Neural cell (in vitro differentiated cells): Measurements from ENCODE around the gene AFTPH. TPM values are rescaled to one million over a fixed set of nuclear protein-coding genes. Genes with fewer than 3 reads are reported as not detected.

Experiments
- H2AFZ ChIP-seq: fragments of 200-600, 300-800 bp; sonication (generic), shearing (Covaris generic); 2 replicates; pipeline ENCODE4 v1.6.0; 2014; ENCODE audit warnings: low read depth, mild to moderate bottlenecking, antibody characterized with exemption, low read length, moderate library complexity
- H3F3A ChIP-seq: fragments of 200-600 bp; shearing (Covaris generic); 2 replicates; pipeline ENCODE4 v1.6.1; 2016; ENCODE audit warnings: mild to moderate bottlenecking, moderate library complexity, mixed read lengths, antibody characterized with exemption, low read length; ENCODE audit not compliant: insufficient read depth, poor library complexity, severe bottlenecking
- H3K27ac ChIP-seq: fragments of 200-600, 300-800 bp; sonication (generic), shearing (Covaris generic); 2 replicates; pipeline ENCODE4 v1.5.1; 2014; ENCODE audit warnings: mild to moderate bottlenecking, low read length, moderate library complexity
- H3K27me3 ChIP-seq: fragments of 300-800, 200-600 bp; sonication (generic), shearing (Covaris generic); 2 replicates; pipeline ENCODE4 v1.6.0; 2014; ENCODE audit warnings: mild to moderate bottlenecking, low read depth, low read length, moderate library complexity; ENCODE audit not compliant: insufficient read depth
- H3K36me3 ChIP-seq: fragments of 300-800, 200-600 bp; sonication (generic), shearing (Covaris generic); 2 replicates; pipeline ENCODE4 v1.5.1; 2014; ENCODE audit warnings: mild to moderate bottlenecking, antibody characterized with exemption, low read length, moderate library complexity; ENCODE audit not compliant: insufficient read depth
- H3K4me2 ChIP-seq: fragments of 300-800, 200-600 bp; sonication (generic), shearing (Covaris generic); 2 replicates; pipeline ENCODE4 v1.6.0; 2014; ENCODE audit warnings: mild to moderate bottlenecking, low read length
- H3K4me3 ChIP-seq: fragments of 300-800, 200-600 bp; sonication (generic), shearing (Covaris generic); 2 replicates; pipeline ENCODE4 v1.5.1; 2014; ENCODE audit warnings: mild to moderate bottlenecking, low read length, moderate library complexity
- H3K79me2 ChIP-seq: fragments of 200-600 bp; shearing (Covaris generic); replicated peaks from 2 replicates; pipeline ENCODE4 v1.6.0; 2014; ENCODE audit warnings: mild to moderate bottlenecking, low read length, moderate library complexity; ENCODE audit not compliant: insufficient read depth
- H3K9ac ChIP-seq: fragments of 300-800, 200-600 bp; sonication (generic), shearing (Covaris generic); 2 replicates; pipeline ENCODE4 v1.6.1; 2016; ENCODE audit warnings: mild to moderate bottlenecking, low read length, mixed read lengths
- H3K9me2 ChIP-seq: fragments of 200-600 bp; shearing (Covaris generic); 2 replicates; pipeline ENCODE4 v1.6.1; 2016; ENCODE audit warnings: mild to moderate bottlenecking, low read length, mixed read lengths; ENCODE audit not compliant: insufficient read depth
- H3K9me3 ChIP-seq: fragments of 200-600, 300-800 bp; sonication (generic), shearing (Covaris generic); 2 replicates; pipeline ENCODE4 v1.6.1; 2016; ENCODE audit warnings: mild to moderate bottlenecking, mixed run types, low read length, moderate library complexity, mixed read lengths
- H4K20me1 ChIP-seq: fragments of 200-600 bp; shearing (Covaris generic); 2 replicates; pipeline ENCODE4 v1.6.1; 2016; ENCODE audit warnings: mild to moderate bottlenecking, mixed run types; ENCODE audit not compliant: insufficient read depth
- EP300 ChIP-seq: fragments of 450-650 bp; conservative IDR thresholded peaks from 2 replicates; pipeline ENCODE4 v1.6.1; 2014; ENCODE audit warnings: antibody characterized with exemption, mild to moderate bottlenecking, moderate library complexity; ENCODE audit not compliant: poor library complexity, severe bottlenecking
- EZH2 ChIP-seq: fragments of 200-600, 300-800 bp; shearing (Covaris generic), sonication (generic); IDR thresholded peaks from 2 replicates; pipeline ENCODE4 v1.6.1; 2014; ENCODE audit warnings: antibody characterized with exemption, low read length, borderline replicate concordance, mild to moderate bottlenecking; ENCODE audit not compliant: insufficient read depth, poor library complexity, severe bottlenecking
- MXI1 ChIP-seq: fragments of 450-650 bp; conservative IDR thresholded peaks from 2 replicates; pipeline ENCODE4 v1.6.1; 2014; ENCODE audit warnings: antibody characterized with exemption, mild to moderate bottlenecking; ENCODE audit not compliant: poor library complexity, severe bottlenecking
- POLR2AphosphoS5 ChIP-seq: IDR thresholded peaks from 2 replicates; pipeline ENCODE4 v1.6.1; 2012
- RAD21 ChIP-seq: fragments of 450-650 bp; conservative IDR thresholded peaks from 2 replicates; pipeline ENCODE4 v1.6.1; 2014; ENCODE audit warnings: antibody characterized with exemption, mild to moderate bottlenecking, moderate library complexity
- SMC3 ChIP-seq: fragments of 450-650 bp; conservative IDR thresholded peaks from 2 replicates; pipeline ENCODE4 v1.6.1; 2014; ENCODE audit warnings: antibody characterized with exemption, mild to moderate bottlenecking, moderate library complexity; ENCODE audit not compliant: poor library complexity
- TAF1 ChIP-seq: IDR thresholded peaks from 2 replicates; pipeline ENCODE4 v1.6.1; 2012; ENCODE audit warnings: low read depth
- polyA plus RNA-seq: library from polyadenylated mRNA; depleted of rRNA; stranded (reverse); fragments of >200 nt; gene quantifications from 2 replicates; pipeline ENCODE4 v1.2.3, GENCODE V29; 2014
- TF ChIP-seq, protein P1 (sequence below): fragments of 450-650 bp; IDR thresholded peaks from 2 replicates; pipeline ENCODE4 v1.5.1; 2014; ENCODE audit warnings: antibody characterized with exemption, mild to moderate bottlenecking, moderate library complexity; ENCODE audit not compliant: poor library complexity, severe bottlenecking
- TF ChIP-seq, protein P2 (sequence below): IDR thresholded peaks from 2 replicates; pipeline ENCODE4 v1.6.1; 2012; ENCODE audit warnings: borderline replicate concordance

The AFTPH gene
- polyA plus RNA-seq, 1 donor from 2014 or later = 63.0 TPM

GRCh38 chr2:64562148-64562784, 38.1 kb downstream of the AFTPH start:
- Histone ChIP-seq H3K9me2 (no peaks in the 10 kb centered on the region), H2AFZ (no peak overlapping the region), H3F3A (no peaks in the 10 kb centered on the region), H4K20me1 (no peaks in the 10 kb centered on the region), H3K27ac (no peak overlapping the region), H3K9ac (no peak overlapping the region), H3K4me2 (no peak overlapping the region), H3K79me2 (no peaks in the 10 kb centered on the region), H3K36me3 (no peaks in the 10 kb centered on the region), H3K27me3 (no peaks in the 10 kb centered on the region), H3K4me3 (no peak overlapping the region), H3K9me3 (no peaks in the 10 kb centered on the region)
- TF ChIP-seq, protein P1, sequence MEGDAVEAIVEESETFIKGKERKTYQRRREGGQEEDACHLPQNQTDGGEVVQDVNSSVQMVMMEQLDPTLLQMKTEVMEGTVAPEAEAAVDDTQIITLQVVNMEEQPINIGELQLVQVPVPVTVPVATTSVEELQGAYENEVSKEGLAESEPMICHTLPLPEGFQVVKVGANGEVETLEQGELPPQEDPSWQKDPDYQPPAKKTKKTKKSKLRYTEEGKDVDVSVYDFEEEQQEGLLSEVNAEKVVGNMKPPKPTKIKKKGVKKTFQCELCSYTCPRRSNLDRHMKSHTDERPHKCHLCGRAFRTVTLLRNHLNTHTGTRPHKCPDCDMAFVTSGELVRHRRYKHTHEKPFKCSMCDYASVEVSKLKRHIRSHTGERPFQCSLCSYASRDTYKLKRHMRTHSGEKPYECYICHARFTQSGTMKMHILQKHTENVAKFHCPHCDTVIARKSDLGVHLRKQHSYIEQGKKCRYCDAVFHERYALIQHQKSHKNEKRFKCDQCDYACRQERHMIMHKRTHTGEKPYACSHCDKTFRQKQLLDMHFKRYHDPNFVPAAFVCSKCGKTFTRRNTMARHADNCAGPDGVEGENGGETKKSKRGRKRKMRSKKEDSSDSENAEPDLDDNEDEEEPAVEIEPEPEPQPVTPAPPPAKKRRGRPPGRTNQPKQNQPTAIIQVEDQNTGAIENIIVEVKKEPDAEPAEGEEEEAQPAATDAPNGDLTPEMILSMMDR = no peak
- TF ChIP-seq MXI1 = no peak
- no peak for TF ChIP-seq TAF1
- TF ChIP-seq RAD21 = no peak
- TF ChIP-seq, protein P2, sequence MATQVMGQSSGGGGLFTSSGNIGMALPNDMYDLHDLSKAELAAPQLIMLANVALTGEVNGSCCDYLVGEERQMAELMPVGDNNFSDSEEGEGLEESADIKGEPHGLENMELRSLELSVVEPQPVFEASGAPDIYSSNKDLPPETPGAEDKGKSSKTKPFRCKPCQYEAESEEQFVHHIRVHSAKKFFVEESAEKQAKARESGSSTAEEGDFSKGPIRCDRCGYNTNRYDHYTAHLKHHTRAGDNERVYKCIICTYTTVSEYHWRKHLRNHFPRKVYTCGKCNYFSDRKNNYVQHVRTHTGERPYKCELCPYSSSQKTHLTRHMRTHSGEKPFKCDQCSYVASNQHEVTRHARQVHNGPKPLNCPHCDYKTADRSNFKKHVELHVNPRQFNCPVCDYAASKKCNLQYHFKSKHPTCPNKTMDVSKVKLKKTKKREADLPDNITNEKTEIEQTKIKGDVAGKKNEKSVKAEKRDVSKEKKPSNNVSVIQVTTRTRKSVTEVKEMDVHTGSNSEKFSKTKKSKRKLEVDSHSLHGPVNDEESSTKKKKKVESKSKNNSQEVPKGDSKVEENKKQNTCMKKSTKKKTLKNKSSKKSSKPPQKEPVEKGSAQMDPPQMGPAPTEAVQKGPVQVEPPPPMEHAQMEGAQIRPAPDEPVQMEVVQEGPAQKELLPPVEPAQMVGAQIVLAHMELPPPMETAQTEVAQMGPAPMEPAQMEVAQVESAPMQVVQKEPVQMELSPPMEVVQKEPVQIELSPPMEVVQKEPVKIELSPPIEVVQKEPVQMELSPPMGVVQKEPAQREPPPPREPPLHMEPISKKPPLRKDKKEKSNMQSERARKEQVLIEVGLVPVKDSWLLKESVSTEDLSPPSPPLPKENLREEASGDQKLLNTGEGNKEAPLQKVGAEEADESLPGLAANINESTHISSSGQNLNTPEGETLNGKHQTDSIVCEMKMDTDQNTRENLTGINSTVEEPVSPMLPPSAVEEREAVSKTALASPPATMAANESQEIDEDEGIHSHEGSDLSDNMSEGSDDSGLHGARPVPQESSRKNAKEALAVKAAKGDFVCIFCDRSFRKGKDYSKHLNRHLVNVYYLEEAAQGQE = no peak
- TF ChIP-seq SMC3 = no peak
- TF ChIP-seq EP300 = no peak
- TF ChIP-seq POLR2AphosphoS5 = no peak
- no peak for TF ChIP-seq EZH2

- Histone ChIP-seq H3K4me2 (no peak overlapping the region), H3K79me2 (no peaks in the 10 kb centered on the region), H3K9me3 (no peaks in the 10 kb centered on the region), H4K20me1 (no peaks in the 10 kb centered on the region), H3K9ac (no peak overlapping the region), H3F3A (no peaks in the 10 kb centered on the region), H3K27ac (no peak overlapping the region), H3K4me3 (no peak overlapping the region), H3K36me3 (no peaks in the 10 kb centered on the region), H2AFZ (no peak overlapping the region), H3K27me3 (no peaks in the 10 kb centered on the region), H3K9me2 (no peaks in the 10 kb centered on the region)
- no peak for TF ChIP-seq SMC3
- TF ChIP-seq, protein P2 = no peak
- no peak for TF ChIP-seq EP300
- no peak for TF ChIP-seq POLR2AphosphoS5
- no peak for TF ChIP-seq MXI1
- TF ChIP-seq, protein P1 = no peak
- TF ChIP-seq RAD21 = no peak
- no peak for TF ChIP-seq EZH2
- no peak for TF ChIP-seq TAF1
Observed at GRCh38 chr2:64563436-64563938, 39.4 kb downstream of the AFTPH start.
